GM18951 (cell line): ENCODE measurements around the gene FSTL4.

Experiments
- POLR2A ChIP-seq: IDR thresholded peaks from 4 replicates; pipeline ENCODE4 v1.6.1; 2011; ENCODE audit warnings: mild to moderate bottlenecking; ENCODE audit not compliant: insufficient read length, insufficient read depth; ENCODE audit errors: extremely low read depth
- in situ Hi-C: fragments of 300-500 bp; cut with MboI; formaldehyde crosslinking; loops from one replicate; pipeline ENCODE4 v1.12.0; 2022; ENCODE audit warnings: low sequenced_read_pairs, mixed read lengths, inconsistent platforms; ENCODE audit not compliant: unreplicated experiment

The FSTL4 gene

DNA sequence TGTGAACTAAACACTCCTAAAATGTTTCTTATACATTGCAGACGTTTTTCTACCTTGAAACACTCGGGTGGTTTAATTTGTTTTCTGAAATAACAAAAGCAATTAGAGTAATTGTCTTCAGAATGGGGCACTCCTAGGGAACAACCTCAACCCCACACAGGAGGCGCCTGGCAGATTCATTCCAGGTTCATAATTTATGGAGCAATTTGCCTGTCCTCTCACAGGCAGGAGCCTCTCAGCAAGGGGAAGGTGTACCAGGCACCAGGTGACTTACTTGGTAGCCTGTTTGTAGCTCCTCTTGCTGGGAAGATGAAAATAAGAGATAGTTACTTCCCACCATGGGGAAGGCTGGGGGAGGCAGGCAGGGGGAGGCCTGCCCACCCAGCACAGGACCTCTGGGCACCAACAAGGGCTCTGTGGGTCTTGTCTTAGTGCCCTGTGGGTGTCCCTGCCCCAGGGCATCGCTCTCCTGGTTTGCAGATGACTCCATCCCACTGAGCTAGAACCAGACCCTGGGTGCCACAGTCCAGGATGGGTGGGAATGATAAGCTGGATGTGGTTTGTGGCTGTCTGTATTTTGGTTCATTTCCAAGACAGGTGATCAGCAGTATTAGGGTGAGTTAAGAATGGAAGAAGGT lies 144.4 kb downstream of the FSTL4 start:
- in situ Hi-C loops = no loop called here
- TF ChIP-seq POLR2A = no peak

DNA sequence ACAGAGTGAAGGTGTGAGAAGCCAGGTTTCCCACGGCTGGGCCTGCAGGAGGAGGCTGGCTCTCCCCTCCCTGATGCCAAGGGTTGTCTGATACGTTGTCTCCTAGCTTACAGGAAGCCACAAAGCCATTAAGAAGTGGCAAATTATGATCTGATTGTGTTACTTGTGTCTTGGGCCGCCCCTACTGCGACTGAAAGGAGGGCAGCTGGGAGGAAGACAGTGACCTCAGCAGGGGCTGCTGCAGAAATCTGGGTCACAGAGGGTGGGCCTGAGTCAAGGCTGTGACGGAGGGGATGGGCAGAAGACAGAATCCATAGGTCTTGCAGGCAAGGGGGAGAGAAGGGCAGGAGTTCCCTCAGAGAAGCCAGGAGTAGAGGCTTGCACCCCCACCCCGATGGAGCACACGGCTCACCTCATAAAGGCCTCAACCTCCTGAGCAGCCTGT lies 145.0 kb downstream of the FSTL4 start:
- in situ Hi-C loops = no loop called here
- no peak for TF ChIP-seq POLR2A

DNA sequence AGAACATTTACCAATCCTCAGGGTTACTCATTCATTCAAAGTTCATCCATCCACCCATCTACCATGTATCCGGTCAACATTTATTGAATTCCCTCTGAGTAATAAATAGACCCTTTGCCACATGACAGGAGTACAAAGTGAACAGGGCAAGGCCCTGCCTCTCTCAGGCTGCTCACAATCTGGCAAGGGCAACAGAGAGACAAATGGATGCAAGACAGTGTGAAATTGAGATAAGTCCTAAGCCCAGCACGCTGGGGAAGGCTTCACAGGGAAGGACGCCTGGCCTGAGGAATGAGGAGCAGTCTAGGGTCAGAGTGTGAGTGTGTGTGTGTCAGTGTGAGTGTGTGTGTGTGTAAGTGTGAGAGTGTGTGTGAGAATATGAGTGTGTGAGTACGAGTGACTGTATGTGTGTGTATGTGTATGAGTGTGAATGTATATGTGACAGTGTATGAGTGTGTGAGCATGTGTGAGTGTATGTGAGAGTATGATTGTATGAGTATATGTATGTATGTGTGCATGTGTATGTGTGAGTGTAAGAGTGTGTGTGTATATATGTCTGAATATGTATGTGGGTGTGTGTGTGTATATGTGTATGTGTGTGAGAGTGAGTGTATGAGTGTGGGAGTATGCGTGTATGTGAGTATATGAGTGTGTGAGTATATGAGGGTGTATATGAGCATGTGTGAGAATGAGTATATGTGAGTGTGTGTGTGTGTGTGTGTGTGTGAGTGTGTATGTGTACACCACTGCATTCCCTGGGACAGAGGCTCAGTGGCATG lies 145.6 kb downstream of the FSTL4 start:
- in situ Hi-C loops = no loop called here
- no peak for TF ChIP-seq POLR2A

DNA sequence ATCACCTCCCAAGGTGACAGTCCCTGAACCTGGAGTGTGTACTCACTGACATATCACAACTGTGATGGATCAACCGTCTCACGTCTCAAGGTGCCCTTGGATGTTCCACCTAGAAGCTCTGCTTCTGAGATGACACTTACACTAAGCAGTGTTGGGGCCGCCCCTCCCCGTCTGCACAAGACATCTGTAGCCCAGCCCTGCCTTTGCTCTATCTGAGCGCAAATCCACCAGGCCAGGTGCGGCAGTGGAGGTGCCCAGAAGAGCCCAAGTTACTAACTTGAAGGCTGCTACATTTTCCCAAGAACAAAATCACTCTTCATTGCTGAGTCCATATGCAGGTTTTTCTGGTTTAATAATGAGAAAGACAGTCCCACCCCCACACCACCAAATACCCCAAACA lies 148.3 kb downstream of the FSTL4 start:
- in situ Hi-C loops = no loop called here
- no peak for TF ChIP-seq POLR2A

DNA sequence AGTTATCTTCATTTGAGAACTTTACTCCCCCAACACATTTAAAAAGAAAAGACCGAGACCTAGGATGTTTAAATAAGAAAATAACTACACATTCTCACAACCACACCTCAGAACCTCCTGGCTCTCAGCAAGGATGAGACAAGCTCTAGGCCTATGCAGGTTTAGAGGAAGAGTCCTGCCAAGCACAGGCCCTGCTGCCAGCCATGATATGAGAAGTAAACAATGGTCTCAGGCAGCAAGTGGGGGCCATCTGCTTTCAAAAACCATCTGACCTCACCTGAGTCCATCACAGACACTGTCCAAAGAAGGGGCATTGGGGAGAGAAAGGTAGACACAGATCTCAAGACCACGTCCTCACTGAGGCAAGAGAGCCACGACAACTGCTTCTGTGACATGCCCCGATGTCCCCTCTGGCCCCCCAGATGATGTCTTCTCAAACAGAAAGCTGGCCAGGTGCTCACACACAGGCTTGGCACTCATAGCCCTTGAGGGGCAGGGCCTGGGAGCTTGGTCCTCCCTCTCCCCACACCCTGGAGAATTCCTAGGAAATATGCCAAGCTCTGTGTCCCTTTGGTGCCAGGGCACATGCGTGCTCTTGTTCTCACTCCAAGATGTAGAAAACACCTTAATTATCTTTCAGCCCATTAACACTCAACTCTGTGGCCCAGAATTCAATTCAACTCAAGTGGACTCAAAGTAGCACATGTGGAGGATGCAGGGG lies 150.4 kb downstream of the FSTL4 start:
- in situ Hi-C loops = no loop called here
- TF ChIP-seq POLR2A = no peak

DNA sequence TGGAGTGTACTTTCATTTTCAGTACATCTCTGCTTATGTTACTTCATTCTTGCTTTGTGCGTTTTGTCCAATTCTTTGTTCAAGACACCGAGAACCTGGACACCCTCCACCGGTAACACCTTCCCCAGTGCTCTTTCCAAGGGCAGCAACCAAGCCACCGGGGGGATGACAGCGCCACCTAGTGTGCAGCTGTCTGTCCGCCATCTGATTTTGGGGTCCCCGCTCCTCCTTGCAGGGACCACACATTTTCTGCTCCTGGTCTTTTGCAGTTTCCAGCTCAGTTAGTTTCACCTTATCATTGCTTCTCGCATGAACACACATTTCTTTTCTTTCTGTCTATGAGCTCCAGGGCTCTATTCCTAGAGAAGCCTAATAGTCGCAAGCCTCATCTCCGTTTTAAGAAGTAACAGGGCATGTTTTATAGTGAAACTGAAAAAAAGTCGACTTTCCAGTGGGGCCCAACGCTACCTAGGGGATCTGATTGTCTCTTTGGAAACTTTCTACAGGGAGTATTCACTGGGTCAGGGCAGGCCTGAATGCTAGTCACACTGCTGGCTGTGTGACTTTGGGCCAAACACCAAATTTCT lies 152.1 kb downstream of the FSTL4 start:
- in situ Hi-C loops = no loop called here
- no peak for TF ChIP-seq POLR2A

DNA sequence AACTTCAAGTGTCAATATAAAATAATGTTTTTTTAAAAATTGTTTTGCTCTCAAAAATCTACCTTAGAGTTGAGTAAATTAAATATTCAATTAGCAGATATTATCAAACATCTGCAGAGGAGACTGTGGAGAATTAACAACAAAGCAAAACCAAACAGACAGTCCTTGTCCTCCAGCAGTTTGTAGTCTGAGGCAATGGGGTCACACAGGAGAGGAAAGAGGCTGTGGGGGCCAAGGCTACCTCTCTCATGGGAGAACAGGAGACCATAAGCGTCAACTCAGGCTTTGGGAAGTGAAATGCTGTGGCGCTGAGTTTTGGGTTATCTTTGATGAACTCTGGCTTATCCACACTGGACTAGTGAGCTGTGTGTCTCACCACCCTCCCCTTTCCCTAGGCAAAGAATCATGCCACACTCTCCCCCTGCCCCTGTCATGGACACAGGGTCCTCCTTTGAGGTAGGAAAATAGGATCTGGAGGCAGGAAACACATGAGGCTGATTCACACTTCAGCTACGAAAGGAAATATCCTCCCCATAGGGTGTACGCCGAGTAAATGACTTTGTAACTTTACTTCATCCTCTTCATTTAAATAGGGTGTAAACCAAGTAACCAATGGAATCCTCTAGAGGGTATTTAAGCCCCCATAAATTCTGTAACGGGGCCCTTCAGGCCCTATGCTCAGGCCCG lies 152.7 kb downstream of the FSTL4 start:
- in situ Hi-C loops = no loop called here

DNA sequence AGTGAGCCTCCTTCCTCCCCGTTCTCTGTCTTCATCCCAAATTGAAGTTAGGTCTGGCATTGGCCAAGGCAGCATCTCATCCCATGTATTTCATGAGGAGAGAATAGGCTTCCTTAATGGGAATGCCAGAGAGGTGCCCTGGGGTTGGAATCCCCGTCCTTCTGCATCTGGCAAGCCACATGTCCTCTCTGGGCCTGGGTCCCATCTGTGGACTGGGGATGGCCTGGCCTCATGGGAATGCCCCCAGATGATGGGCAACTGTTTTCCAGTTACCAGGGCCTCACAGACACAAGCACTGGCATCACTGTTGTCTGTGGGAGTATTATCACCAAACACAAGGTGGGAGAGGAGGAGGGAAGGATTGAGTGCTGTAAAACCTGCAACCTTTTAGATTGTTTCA lies 153.9 kb downstream of the FSTL4 start:
- TF ChIP-seq POLR2A = no peak
- in situ Hi-C loops = no loop called here

More for the DNA sequence above, 152.7 kb downstream of the FSTL4 start:
- no peak for TF ChIP-seq POLR2A

DNA sequence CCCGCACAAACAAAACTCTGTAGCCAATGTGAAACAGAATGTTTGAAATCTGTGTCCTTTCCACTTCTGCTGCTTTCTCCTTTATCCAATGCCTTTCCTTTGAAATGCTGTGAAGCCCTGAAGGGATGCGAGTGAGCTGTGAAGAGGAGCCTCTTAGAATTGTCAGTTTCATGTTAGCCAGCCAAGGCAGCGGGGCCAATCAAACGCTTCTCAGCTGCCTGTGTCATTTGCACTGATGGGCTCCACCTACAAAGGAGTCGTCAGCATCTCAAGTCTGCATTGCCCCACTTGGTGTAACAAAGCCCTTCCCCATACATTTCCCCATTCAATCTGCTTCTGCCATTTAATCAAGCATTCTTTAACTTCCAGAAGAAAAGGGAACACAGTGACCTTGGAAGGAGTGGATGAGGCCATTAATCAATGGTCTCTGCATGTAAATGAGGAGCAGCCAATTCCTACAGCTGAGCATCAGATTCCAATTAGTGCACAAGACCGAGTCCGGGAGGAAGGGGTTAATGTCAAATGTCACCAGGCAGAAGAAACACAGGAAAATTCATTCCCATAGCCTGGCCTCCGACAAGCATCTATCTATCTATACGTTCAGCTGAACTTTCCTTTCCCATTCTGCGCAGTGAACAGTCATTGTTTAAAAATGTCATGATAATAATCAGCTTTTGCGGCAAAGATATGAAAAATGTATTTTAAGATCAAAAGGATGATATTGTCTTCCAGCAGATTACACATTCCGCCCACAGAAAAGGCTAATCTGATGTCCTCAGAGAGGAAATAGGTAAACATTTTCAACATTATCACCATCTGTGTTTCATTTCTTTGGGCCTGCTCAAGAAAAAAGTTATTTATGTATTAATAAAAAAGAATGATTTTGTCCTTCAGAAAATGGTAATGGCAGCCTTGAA lies 154.6 kb downstream of the FSTL4 start:
- in situ Hi-C loops = no loop called here
- TF ChIP-seq POLR2A = no peak

DNA sequence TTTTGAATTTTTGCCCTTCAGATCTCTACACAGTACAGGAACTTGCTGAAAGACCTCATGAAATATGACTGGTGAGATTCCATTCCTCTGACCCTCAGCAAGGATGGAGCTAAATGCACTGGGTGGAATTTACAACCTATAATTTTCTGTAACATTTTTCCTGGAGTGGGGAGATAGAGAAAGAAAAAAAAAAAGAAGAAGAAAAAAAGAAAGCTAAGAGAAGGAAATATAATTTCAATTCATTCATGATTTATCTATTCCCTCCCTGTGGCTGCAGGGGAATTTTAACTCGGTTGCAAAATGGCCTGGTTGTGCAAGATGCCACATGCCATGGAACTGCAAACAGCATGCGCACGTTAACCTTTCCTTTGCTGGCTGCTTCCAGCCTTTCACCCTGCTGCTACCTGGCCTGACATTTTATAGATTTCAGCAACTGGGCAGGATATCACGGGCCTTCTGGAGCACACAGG lies 155.4 kb downstream of the FSTL4 start:
- TF ChIP-seq POLR2A = no peak
- in situ Hi-C loops = no loop called here

DNA sequence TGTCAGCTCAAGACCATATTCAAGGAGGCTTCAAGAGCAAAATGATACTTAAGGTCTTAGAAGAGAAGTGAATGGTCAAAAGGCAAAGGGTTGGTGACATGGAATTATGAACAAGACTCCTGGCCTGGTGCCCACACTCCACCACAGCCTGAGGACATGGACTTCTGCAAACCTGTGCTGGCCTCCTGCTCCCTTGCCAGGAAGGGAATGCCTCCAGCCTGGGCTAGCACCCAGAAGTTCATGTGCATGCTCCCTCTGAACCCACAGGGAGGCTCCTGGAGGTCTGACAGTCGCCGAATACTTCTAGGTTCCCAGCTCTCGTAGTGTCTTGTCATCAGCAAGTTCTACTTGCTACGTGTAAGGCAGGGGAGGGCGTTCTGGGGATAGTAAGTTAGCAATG lies 156.7 kb downstream of the FSTL4 start:
- in situ Hi-C loops = no loop called here
- TF ChIP-seq POLR2A = no peak

DNA sequence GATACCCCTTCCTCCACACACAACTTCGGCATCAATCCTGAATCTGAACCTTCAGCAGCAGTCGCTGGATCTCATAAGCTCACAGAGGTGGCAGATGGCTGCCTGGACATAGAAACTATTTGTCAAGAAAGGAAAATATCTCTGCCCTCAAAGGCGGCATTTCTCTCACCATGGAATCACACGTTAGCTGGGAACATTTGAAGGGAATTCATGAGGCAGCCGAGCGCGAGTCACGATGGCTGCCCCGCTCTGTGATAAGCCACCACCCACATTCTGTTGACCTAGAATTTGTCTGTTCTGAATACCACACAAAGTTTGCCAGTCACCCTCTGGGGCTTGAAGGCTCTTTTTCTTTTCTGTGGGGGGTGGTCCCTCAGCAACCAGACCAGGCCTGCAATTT lies 157.9 kb downstream of the FSTL4 start:
- no peak for TF ChIP-seq POLR2A
- in situ Hi-C loops = no loop called here

DNA sequence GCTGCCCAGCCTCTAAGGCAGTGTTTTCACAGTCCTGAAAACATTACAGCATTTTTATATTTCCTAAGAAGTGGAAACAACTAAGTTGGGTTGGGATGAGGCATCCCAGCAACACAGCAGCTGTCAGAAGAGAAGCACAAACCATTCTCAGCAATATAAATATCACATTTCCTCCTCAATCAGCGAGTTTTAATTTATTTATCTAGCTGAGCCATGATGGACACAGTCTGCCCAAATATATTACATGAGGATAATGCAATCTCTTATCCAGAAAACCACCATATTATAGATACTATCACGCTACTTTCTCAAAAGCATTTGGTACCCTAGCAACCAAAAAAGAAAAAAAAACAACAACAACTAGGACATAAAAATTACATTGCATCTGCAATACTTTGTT lies 158.5 kb downstream of the FSTL4 start:
- in situ Hi-C loops = no loop called here
- no peak for TF ChIP-seq POLR2A
